ENCODE data around the gene LENG9.
A peak's percentile ranks its signal among the peaks of the same experiment; 100 is the strongest.

Gene LENG9

GRCh38 chr19:54420068-54420382, 43.6 kb downstream of the LENG9 start:
- peak; percentile 87 for DNase-seq

GRCh38 chr19:54418930-54419800, 44.4 kb downstream of the LENG9 start:
- peak; percentile 29 for DNase-seq

- peak; percentile 66 for DNase-seq
Measured at GRCh38 chr19:54418030-54418929, 45.3 kb downstream of the LENG9 start.

DNA sequence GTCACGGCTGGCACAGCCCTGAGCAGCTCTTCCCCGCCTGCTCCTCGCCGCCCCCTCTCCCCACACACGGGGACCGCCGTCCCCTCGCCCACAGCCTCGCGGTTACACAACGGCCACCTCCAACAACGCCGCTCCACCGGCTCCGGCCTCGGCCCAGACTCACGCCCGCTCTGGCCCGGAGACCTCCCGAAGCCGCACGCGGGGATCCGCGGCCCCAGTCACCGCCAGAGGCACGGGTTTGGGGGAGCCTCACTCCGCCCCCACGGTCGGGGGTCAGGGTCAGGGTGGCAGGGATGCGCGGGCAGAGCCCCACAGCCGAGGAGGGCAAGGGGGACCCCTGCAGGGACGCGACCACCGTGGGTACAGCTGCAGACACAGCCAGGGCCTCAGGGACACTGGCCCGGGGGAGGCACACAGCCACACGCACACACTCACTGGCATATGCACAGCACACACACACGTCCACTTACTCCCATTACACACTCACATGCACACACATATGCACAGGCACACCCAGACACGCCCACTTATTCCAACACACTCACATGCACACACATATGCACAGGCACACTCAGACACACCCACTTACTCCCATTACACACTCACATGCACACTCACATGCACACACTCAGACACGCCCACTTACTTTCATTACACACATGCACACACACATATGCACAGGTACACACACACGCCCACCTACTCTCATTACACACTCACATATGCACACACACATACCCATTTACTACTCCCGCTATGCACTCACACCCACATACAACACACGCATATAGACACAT, 46.7 kb downstream of the LENG9 start:
- DNase-seq = peak; percentile 70

DNA sequence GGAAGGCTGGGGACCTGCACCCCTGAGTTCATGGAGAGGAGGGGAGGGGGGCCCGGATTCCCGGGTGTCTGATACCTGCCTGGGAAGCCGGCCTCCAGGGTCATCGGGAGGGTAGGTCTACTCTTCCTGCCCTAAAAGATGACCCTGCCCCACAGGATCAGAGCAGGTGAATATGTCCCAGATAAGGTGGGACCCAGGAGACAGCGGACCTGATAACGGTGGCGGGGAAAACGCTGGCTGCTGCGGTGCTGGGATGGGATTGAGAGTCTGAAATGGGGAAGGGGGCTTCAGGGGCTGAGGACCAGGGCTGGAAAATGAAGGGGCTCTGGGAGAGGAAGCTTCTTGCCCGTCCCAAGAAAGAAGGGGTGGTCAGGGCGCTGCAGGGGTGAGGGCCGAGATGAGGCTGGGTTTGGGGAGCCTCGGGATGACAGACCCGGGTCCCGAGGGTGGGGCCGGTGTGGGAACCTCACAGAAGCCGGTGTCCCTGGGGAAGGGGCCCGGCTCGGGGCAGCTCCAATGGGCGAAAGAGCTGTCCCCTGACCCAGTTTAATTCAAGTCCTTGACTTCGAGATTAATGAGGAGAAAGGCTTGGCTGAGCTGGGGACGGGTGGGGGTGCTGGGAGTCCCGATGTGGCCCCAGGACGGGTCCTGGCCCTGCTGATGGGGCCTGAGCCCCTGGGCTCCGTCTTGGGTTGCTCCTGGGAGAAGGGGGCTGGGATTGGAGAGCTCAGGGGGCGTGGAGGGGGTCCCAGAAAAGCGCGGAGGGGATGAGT, 47.5 kb downstream of the LENG9 start:
- peak; percentile 76 for DNase-seq

DNA sequence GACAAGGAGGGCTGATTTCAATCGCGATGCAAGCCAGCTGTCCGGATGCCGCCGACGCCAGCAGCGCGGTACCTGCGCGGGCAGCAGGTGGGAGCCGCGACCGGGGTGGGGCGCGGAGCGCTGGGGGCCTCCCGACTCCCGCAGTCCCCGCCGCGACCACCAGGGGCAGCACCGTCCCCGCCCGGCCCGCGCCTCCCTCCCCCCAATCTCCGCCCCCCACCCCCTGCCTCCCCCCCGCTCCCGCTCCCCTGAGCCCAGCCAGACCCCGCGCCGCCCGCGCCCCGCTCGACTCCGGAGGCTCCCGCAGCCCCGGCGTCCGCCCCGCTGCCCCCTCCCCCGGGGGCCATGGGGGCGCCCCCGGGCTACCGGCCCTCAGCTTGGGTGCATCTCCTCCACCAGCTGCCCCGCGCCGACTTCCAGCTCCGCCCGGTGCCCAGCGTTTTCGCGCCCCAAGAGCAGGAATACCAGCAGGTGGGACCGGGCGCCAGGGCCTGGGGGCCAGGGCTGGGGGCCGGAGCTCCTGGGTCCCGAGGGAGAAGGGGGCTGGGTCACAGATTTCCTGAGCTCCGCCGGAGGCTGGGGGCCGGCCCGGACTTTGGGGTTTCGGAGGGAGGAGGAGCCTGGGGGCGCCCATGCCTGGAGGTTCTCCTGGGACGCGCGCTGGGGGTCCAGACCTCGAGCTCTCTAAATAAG, 48.2 kb downstream of the LENG9 start, which contains the start of gene TTYH1:
Gene TTYH1, plus strand, starts transcription at position 257 of the 693 bp plus-strand sequence. Its CDS starts 89 bp downstream, at position 346.
- DNase-seq = peak; percentile 76

GRCh38 chr19:54414156-54414555, 49.4 kb downstream of the LENG9 start:
- no peak for DNase-seq

- no peak for DNase-seq
Measured at GRCh38 chr19:54412877-54413276, 50.7 kb downstream of the LENG9 start.

Measured in retina (tissue), 1 donor.